Stimulated activated CD8-positive, alpha-beta memory T cell treated with anti-CD3 and anti-CD28 coated beads, Interleukin-7, amount 100 ng/mL, for 4 hours (primary cell): Measurements from ENCODE around the gene PRDM15.
"Not testable (repeated sequence)": the region's sequence is repeated elsewhere in the genome, so short reads cannot be mapped to it uniquely, and the experiment has no call there.

Source experiments
- DNase-seq, 2 donors: peaks; one replicate each; pipeline ENCODE4 v3.0.0-alpha.2; 2020; ENCODE audit warnings: low read depth in 2 of 2

PRDM15 gene

DNA sequence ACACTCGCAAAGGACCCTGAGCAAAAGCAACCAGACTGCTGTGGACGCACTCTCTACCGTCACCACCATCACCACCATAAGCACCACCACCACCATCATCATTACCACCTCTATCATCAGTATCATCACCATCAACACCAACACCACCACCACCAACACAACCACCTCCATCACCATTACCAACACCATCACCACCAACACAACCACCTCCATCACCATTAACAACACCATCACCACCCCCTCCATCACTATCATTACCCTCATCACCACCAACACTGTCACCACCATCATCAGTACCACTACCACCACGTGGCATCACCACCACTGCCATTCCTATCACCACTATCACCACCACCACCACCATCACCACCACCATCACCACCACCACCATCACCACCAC lies 73.5 kb downstream of the PRDM15 start:
- no peak for DNase-seq

DNA sequence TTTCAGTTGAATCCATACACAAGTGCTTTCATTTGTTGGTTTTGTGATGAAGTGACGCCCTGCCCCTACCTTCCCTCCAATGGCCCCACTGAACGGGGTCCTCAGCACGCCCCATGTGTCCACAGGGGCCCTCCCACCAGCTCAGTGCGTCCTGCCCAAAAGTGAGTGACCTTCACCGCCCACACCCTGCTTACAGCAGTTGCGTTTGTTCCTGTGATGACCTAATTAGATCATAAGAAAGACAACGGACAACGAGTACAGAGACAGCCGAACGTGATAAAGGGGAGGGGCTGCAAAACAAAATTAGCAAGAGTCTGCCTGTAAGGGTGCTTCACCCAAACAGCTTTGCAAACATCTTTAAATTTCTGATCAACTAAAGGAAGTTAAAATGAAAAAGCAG lies 74.1 kb downstream of the PRDM15 start:
- no peak for DNase-seq

DNA sequence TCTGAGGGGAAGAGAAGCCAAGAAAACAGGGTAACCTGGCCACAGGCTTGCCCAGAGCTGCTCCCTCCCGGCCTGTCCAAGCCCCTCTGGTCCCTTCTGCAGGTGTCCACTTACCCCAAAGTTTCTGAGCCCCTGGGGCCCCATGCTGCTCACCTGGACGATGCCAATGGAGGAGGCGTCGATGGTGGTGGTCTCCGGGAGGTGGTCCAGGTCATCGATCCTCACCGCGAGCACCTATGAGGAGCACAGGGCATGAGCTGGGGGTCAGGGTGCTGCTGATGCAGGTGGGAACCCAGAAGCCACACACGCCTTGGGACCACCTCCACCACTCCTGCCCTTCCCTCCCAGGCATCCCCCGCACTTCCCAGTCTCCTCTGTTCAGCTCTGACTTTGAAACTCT lies 74.8 kb downstream of the PRDM15 start:
- DNase-seq = no peak

DNA sequence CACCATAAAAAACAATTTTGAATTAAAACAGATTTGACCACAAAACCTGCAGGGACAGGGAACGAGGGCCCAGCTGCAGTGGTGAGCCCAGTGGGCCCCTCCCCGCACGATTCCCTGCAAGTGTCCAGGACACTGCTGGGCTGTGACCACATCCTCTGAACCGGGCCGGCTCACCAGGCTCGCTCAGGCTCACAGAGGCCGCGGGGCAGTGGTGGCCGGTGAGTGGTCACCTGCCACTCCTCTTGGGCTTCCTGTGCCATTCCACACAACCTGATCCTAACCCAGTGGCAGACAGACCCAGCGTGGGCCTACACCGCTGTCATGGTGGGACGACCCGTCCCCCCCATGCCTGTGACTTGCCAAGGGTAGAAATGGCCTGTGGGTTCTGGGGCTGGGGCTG lies 75.8 kb downstream of the PRDM15 start:
- no peak for DNase-seq

DNA sequence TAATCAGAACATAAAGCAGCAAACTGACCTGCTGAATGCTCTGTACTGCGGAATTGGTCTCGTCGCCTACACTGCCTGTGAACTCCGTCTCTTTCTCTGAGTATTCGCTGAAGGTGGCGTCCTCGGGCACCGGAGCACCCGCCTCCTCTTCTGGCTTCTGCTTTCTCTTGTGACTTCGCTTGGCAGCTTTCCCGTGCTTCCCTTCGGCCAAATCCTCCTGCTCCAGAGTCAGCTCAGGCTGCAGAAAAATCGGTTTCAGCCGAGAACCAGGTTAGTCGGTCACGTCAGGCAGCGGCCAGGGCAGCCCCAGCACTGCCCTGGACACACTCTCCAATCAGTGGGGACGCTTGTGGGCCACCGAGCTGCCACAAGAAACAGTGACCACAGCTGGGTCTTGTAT lies 76.5 kb downstream of the PRDM15 start:
- no peak for DNase-seq

DNA sequence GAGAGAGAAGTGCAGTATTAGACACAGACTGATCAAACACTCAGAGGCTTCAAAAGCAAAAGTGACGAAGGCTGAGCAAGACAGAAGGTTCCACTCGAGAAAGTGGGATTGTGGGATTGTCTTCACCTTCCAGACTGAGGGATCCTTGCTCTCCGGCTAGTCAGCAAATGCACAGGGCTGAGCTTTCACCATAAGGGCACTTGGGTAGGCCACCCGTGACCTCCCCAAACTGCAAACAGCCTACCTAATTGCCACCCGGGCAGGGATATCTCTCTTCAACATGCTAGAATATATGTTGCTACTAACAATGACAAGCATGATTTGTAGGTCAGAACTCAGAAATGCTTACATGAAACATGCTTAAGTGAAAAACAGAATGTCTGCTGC lies 77.0 kb downstream of the PRDM15 start:
- DNase-seq = no peak

- no peak for DNase-seq
Observed at GRCh38 chr21:41801321-41802197, 77.6 kb downstream of the PRDM15 start.

DNA sequence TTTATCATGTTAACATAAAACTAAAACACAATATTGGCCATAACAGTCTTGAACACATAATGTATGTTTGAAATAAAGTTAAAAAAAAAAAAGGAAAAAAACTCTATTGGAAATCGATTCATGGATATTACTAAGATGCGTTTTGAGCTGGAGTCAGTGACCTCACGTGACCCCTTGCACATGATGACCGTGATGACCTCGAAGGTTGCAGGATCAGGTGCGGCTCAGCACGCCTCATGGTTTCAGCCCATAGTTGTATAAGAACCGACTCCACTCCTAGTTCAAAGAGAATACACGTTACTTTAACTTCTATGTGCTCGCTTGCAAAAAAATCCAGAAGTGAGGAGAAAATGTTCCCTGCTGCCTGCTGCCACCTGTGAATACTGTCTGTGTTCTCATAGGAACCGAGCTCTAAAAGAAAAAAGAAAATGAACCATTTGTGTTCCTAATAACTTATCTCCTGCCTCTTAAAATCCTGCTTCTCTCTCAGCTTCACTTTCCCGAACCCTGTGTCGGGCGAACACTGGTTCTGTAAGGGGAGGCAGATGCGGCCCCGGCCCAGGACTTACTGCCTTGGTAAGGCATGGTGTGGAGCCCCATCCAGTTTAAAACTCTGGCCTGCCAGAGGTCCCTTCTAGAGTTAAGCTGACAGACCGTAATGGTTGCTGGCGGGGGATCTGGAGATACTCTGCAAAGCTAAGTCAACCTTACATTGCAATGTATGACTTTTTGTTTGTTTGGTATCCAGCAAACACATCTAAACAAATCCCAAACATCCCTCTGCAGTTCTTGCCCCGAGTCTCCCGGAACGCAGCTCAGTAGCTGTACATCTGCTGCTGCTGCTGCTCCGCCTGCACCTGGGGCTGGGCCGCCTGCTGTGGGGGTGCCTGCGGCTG lies 78.5 kb downstream of the PRDM15 start:
- no peak for DNase-seq

- no peak for DNase-seq
Observed at GRCh38 chr21:41799763-41800162, 79.4 kb downstream of the PRDM15 start.

DNA sequence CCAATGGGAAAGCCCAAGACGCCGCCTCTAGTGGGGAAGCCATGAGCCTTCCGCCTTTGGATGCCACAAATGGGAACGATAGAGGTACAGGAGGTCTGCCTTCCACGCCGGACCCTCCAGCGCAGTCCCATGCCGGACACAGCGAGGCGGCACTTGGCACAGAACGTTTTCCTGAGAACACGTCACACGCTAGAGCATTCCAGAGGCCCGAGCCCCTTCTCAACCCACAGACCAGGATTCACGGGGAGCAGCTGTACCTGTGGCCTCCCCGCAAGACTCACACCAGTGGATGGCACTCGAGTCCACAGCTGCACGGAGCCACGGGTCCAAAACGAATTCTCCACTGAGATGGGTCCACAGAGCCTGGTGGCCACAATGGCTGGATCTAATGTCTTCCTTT lies 80.8 kb downstream of the PRDM15 start:
- no peak for DNase-seq

GRCh38 chr21:41796476-41797080 lies 82.6 kb downstream of the PRDM15 start:
- DNase-seq = no peak

- DNase-seq = no peak
Observed at GRCh38 chr21:41795726-41796125, 83.4 kb downstream of the PRDM15 start.

DNA sequence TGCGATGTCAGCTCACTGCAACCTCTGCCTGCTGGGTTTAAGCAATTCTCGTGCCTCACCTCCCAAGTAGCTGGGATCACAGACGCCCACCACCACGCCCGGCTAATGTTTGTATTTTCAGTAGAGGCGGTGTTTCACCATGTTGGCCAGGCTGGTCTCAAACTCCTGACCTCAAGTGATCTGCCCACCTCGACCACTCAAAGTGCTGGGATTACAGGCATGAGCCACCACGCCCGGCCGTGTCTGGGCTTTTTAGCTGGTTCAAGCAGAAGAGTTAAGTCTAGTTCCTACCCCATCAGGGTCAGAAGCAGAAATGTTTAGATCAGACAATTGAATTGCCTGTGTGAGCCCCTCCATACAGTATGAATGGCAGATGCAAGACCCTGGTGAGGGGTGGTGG lies 84.5 kb downstream of the PRDM15 start:
- DNase-seq = no peak

DNA sequence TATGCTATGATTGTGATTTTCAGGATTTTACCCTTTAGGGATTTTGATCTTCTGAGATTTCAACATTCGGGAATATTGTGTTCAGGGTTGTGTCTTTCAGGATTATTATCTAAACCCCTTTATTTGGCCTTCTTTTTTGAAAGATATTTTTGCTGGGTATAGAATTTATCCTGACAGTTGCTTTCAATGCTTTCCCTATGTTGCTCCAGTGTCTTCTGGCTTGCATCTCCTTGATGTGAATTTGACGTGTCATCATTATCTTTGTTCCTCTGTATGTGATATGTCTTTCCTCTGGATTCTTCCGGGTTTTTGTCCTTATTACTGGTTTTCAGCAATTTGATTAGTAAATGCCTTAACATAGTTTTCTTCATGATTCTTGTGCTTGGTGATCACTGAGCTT lies 86.4 kb downstream of the PRDM15 start:
- DNase-seq = no peak

- DNase-seq = no peak
Observed at GRCh38 chr21:41786509-41786987, 92.6 kb downstream of the PRDM15 start.

DNA sequence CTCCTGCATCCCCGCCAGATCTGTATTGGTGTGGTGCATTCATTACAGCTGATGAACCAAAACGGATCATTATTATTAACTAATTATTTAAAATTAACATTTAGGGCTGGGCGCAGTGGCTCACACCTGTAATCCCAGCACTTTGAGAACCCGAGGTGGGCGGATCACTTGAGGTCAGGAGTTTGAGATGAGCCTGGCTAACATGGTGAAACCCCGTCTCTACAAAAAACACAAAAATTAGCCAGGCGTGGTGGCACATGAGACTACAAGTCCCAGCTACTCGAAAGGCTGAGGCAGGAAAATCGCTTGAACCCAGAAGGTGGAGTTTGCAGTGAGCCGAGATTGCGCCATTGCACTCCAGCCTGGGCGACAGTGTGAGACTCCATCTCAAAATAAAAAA lies 93.9 kb downstream of the PRDM15 start:
- not testable (repeated sequence) for DNase-seq

- no peak for DNase-seq
Observed at GRCh38 chr21:41784456-41785102, 94.6 kb downstream of the PRDM15 start.

DNA sequence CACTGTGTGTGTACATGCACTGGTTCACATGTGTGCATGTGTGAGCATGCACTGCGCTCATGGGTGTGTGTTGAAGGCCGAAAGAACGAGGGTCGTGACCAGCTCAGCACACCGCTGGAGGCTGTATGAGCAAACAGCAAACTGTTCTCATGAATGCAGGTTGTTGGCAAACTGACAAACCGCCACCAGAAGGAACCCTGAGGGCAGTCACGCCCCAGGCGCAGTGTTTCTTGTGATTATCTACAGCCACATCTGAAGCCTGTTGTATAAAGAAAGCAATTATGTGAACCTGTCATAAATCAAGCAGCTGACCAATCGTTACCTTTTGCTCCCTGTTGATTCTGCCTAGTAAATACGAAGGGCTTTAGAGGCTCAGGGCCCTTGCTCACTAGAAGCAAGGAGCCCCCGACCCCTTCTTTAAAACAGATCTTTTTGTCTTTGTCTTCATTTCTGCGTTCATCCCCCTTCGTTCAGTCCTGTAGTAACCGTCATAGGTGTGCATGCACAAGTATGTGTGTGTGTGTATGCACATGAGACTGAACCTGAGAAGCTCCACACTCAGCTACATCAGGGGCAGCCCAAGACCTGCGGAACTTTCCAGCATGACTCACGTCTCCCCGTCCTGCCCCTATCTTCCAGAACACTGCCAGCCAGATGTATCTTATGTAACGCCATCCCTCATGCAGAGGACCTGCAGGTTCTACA lies 95.5 kb downstream of the PRDM15 start:
- DNase-seq = no peak

DNA sequence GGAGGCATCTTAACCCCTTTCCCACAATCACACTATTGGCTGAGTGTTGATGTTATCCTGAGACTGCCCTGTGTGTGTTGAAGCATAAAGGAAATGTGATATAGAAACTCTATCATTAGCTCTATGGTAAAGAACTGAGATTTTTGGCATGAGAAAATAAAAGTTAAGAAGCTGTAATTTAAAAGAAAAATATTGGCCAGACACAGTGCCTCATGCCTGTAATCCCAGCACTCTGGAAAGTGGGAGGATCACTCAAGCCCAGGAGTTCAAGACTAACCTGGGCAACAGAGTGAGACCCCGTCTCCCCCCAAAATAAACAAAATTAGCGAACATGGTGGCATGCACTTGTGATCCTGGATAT lies 98.1 kb downstream of the PRDM15 start:
- DNase-seq = no peak

DNA sequence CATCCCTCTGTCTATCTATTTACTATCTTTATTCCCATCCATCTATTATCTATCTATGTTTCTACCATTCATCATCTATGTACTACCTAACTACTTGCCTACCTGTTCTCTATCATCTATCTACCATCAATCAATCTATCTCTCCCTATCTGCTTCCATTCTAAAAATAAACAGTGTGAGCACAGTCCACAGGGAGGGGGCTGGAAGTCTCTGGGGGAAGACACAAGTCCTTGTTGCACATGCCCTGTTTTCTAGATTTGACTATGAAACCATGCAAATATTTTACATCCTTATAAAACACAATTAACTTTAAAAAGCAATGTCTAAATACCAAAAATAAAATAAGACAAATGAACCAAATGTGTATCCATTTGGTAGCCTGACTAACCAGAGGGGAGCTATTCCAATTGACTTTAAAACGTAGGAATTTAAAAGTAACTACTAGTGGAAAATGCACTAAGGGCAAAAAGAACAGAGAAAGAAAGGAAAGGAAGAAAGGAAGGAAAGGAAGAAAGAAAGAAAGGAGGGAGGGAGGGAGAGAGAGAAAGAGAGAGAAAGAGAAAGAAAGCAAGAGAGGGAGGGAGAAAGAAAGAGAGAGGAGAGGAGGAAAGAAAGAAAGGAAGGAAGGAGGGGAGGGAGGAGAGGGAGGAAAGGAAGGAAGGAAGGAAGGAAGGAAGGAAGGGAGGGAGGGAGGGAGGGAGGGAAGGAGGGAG lies 98.7 kb downstream of the PRDM15 start:
- DNase-seq = no peak

DNA sequence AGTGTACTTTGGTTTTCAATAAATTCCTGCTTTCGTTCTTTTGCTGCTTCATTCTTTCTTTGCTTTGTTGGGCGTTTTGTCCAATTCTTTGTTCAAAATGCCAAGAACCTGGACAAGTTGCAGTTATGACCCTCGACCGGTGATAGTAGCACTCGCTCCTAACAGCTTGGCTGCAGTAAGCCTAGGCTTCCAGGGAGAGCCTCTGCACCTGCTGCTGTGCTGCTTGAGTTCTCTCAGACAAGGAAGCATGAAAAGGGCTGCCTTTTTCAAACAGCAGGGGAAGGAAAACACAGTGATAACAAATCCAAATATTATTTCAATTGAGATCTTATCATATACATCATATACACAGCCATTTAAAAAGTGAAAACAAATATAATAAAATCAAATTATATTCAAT lies 99.5 kb downstream of the PRDM15 start:
- no peak for DNase-seq
